Activated CD4-positive, alpha-beta T cell treated with anti-CD3 and anti-CD28 coated beads for 48 hours (primary cell): ENCODE results near the gene ZBBX.
A peak's percentile ranks its signal among the peaks of the same experiment; 100 is the strongest.
"Not testable (repeated sequence)": the region's sequence is repeated elsewhere in the genome, so short reads cannot be mapped to it uniquely, and the experiment has no call there.

Source experiments
- DNase-seq: peaks from one replicate; pipeline ENCODE4 v3.0.0-alpha.2; 2020

ZBBX gene, protein sequence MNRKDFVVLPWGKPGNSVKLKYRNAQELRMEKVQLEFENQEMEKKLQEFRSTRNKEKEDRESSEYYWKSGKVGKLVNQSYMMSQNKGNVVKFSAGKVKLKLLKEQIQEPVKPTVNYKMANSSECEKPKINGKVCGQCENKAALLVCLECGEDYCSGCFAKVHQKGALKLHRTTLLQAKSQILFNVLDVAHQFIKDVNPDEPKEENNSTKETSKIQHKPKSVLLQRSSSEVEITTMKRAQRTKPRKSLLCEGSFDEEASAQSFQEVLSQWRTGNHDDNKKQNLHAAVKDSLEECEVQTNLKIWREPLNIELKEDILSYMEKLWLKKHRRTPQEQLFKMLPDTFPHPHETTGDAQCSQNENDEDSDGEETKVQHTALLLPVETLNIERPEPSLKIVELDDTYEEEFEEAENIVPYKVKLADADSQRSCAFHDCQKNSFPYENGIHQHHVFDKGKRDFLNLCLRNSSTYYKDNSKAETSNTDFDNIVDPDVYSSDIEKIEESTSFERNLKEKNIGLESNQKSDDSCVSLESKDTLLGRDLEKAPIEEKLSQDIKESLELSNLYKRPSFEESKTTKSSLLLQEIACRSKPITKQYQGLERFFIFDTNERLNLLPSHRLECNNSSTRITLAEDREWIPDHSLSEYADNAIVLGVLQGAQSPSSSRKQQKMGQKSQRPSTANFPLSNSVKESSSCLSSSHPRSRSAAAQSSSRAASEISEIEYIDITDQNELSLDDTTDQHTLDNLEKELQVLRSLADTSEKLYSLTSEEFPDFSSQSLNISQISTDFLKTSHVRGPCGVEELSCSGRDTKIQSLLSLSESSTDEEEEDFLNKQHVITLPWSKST

DNA sequence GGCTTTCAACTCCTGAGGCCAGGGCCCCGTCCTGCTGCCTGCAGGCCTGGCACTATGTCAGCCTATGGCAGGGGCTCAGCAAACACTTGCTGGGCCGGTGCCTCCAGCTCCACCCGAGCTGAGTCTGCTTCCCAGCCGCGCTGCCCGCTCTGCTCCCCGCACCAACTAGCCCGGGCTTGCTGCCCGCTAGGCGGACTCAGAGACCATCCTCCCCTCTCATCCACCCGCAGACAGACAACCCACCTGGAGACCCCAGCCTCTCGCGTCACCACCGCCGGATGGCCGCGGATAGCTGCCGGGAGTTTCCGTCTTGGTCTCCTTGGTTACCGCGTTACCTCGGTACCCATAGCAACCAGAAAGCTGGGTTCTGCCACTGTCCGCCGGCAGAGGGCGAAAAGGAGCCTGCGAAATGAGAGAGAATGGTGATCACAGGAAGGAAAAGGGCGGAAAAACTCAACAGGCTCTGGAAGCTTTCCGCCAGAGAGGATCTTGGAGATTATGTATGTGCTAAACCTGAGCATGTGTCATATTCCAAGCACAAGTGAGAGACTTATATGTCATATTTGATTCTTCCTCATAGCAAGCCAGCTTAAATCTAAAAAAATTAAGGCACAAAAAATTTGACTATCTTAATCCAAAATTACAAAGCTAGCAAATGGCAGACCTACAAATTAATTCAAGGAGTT is at the start of gene ZBBX:
Gene ZBBX (minus strand): TSS at position 294 of the 686 bp plus-strand sequence. CDS start 7,396 bp downstream, outside the sequence.
- peak; percentile 88 for DNase-seq

DNA sequence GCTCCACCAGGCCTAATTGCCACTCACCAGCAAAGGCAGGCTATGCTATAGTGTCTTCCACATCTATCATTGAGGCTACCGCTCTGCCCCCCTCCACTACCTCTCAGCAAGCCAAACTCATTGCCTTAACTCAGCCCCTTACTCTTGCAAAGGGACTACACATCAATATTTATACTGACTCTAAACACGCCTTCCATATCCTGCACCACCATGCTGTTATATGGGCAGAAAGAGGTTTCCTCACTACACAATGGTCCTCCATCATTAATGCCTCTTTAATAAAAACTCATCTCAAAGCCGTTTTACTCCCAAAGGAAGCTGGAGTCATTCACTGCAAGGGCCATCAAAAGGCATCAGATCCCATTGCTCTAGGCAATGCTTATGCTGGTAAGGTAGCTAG is 46.9 kb upstream of the ZBBX start:
- DNase-seq = not testable (repeated sequence)

DNA sequence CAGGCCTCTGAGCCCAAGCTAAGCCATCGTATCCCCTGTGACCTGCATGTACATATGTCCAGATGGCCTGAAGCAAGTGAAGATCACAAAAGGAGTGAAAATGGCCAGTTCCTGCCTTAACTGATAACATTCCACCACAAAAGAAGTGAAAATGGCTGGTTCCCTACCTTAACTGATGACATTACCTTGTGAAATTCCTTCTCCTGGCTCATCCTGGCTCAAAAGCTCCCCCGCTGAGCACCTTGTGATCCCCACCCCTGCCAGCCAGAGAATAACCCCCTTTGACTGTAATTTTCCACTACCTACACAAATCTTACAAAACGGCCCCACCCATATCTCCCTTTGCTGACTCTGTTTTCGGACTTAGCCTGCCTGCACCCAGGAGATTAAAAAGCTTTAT is 42.3 kb upstream of the ZBBX start:
- DNase-seq = not testable (repeated sequence)

DNA sequence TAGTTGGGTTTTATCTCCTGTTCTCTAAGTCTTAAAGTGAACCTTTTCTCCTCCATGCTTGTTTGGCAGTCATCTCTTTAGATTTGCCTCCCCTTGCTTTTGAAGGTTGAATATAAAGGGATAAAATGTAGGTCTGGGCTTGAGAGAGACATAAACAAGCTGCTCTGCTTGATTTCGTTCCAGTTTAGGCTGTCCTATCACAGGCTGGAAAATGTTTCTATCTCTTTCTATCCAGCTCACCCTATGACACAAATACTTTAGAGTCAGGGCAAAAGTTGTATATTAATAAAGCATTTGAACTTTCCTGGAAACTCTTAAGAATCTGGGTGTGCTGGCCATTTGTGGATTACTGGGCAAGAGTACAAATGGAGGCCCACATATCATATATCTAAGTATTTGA is 29.5 kb upstream of the ZBBX start:
- DNase-seq = no peak

DNA sequence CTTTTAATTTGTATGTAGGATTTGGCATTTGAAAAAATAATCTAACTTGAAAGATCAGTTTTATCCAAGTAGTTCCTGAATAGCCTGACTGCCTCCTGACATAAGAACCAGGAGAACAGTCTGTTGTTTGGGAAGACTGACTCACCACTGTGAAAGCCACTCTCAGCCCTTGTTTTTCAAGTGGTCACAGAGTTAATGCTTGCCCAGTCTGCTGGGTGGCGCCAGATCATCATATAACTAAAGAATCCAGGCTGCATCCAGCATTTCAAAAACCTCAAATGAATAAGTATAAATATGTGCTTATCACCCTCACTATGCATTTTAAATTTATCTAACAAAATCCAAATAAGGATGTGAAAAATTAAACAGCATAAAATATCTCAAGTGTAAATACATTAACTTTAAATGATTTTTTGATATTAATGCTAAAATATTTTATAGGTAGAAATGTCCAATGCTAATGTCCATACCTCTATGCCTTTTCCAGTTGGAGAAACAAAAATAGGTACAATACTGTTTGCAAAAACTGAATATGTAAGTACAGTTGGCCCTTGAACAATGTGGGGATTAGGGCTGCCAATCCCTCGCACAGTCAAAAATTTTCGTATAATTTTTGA is 26.9 kb upstream of the ZBBX start:
- peak; percentile 6 for DNase-seq

DNA sequence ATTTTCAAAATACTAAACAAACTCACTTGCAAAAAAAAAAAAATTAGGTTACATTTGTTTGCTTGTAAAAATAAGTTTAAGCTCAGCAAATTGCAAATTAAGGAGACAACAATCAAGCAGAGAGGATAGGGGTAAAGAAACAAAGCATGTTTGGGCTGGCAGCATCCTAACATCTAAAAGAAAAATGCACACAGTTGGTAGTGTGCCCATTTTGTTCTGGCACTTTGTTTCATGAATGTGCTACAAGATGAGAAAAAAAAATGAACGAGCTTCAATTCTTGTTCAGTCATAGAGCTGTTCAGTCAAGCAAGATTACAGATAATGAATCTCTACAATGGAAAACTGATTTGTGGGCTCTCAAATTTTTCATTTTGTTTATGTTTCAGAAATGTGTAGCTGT is 17.7 kb upstream of the ZBBX start:
- no peak for DNase-seq

DNA sequence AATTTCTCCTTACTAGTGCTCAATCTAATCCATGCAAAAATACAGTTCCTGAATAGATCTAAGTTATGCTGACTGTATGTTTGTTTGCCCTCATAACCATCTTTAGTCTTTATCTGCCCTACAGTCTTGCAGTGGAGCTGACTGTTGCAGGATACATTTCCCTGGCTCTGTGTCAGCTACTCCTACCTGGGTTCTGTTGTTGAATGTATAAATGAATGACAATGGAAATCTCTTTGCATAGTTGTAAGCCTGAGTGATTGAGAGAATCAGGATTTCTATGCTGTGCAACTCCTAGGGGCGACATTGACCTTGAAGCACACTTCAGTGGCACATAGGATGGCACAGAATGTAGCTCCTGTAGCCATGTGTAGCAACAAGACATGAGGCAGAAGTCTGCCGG is 16.0 kb upstream of the ZBBX start:
- no peak for DNase-seq

DNA sequence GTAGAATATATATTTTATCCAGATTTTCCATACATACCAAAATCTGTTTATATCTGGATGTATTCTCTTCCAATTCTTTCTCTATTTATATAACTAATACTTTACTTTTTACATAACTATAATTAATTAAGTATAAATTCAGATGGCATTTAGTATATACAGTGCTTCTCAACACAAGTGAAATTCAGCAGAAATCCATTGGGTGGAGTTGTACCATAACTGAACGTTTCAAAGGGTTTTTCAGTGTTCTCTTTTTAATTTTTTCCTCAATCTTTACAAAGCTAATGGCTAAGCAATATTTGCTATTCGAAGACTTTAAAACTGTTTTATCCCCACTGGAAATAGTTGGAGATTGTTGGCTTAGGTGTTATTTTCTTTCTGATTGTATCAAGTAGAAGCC is 13.9 kb upstream of the ZBBX start:
- DNase-seq = no peak

DNA sequence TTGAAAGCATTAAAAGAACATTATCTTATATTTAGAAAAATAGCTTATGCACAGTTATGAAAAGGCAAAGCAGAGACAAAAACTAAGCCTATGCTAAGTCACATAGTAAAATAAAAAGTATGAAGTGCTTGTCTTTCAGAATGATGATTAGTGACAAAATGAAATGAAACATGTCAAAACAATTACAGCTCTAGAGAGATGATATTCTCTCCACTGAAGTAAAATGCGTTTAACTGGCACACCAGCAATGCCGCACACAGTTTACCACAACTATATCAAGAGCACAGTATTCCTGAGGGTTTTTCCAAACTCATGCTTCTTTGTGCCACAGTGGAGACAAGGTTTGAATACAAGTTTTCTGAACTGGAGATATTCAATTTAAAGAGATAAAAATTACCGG is 2.1 kb upstream of the ZBBX start:
- no peak for DNase-seq

DNA sequence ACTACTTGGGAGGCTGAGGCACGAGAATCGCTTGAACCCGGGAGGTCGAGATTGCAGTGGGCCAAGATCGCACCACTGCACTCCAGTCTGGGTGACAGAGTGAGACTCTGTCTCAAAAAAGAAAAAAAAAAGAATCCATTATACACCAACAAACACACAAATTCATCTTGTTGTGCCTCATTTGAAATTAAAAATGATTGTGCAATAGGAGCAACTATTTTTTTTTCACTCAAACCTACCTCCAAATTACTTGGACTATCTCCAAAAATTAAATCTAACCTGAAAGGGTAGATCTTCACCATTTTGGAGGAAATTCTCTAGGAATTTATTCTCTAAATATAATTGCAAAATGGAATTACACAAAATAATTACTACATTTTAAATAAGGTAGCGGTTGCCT is 4.6 kb downstream of the ZBBX start:
- DNase-seq = no peak

DNA sequence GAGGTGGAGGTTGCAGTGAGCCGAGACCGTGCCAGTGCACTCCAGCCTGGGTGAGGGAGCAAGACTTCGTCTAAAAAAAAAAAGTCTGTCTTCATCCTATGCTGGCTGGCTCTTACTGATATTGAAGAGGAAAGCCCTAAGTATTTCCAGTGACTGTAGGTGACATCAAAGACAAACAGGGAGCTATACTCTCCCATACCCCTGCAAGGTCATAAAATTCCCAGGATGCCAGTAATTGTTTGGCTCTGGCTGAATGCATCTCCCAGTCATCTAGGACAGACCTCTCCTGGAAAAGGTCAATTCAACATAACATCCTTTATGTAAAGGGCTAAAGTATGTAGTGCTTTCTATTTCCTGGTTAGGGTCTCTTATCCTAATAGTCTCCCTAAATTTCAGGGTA is 8.0 kb downstream of the ZBBX start:
- DNase-seq = no peak

DNA sequence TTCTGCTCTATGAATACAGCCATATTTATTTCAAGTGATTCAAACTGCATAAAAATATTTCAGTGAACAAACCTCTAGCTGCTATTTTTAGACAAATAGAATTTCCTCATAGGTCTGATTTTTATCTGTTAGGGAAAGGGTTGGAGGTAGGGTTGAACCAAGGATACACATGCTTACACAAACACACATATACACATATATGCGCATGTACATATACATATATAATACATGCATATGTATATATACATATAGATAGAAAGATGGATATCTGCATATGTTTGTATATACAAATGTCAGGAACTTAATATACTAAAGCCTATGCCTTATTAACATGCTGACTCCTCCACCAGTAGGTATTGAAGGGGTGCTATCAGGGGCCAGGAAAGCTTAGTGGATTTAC is 18.1 kb downstream of the ZBBX start:
- no peak for DNase-seq

DNA sequence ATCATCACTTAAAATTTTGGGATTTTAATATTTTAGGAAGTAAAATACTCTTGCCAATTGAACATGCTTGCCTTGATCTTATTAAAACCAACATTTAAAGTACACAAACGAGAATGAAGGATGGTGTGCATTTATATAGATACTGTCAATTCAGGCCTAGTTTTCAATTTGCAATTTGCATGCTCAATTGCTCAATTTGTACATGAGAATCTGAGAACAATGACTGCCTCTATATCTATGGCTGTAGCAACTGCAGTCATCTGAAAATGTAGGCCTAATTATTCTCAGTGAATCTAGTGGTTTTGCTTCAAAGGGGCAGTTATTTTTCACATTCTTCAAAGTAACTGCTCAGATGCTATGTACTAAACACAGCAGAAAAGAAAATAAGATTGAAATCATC is 18.8 kb downstream of the ZBBX start:
- no peak for DNase-seq

DNA sequence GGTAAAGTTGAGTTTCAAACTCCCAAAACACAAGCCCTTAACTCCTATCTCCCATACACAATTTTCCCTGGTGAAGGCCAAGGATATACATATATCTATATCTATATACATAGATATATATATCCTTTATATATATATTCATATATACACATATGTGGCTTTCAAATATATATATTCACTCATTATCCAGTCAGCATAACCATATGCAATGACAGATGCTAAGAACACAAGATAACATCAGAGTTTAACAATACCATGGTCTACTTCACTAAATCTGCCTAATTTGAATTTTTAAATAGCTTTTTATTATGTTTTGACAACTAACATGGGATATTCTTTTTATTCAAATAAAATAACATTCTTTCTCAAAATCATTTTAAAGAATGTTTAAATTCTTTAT is 24.7 kb downstream of the ZBBX start:
- no peak for DNase-seq

DNA sequence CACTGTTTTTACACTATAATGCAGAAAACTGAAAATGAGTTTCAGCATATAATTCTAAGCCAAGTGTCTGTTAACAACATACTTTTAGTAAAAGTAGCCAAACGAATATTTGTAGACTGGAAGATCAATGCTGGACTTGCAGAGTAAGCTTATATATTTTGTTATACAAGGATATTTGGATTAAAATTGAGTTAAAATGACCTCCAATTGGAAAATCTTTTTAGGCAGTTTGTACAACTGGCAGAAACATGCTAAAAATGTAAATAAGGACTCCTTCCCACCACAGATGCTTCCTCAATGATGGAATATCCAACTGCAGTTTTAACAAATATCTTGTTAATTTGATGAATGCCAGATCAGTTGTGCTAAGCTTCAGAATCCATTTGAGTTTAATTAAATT is 25.3 kb downstream of the ZBBX start:
- DNase-seq = no peak

DNA sequence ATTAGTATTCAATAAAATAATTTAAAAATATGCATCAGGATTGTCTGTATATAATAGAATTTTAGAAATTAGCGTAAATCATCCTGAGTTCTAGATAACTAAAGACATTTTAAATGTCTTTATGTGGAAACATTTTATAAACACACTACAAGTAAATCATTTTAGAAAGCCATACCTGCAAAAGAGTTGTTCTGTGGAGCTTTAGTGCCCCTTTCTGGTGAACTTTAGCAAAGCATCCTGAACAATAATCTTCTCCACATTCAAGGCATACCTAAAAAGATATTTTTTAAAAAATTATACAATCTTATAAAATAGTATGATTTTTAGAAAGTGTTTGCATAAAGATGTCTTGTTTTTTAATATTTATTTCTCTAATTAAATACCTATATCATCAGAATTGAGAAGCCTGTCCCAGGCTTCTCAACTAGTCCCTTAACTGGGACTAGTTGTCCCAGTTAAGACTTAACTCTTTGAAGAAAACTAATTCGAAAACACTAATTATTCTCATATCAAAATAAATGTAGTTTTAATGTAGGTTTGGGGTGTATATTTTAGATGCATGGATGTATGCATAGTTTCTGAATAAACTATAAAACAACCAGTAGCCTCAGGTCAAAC is 29.7 kb downstream of the ZBBX start:
- DNase-seq = no peak

DNA sequence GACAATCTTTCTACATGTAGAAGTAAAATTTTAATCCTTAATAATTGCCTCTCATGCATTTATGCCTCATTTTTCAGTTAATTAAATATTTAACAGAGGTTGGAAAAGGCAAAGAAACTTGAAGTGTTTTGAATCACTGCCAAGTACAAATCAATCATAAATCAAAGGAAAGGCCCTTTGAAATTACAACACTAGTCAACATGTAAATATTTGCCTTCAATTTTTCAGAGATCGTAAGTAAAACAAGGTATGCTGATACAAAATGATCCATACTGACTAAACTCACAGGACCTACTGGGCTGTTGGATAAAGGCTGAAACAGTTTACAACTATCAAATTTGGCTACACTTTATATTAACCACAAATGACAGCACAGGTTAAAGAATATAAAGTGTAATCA is 33.9 kb downstream of the ZBBX start:
- DNase-seq = no peak

DNA sequence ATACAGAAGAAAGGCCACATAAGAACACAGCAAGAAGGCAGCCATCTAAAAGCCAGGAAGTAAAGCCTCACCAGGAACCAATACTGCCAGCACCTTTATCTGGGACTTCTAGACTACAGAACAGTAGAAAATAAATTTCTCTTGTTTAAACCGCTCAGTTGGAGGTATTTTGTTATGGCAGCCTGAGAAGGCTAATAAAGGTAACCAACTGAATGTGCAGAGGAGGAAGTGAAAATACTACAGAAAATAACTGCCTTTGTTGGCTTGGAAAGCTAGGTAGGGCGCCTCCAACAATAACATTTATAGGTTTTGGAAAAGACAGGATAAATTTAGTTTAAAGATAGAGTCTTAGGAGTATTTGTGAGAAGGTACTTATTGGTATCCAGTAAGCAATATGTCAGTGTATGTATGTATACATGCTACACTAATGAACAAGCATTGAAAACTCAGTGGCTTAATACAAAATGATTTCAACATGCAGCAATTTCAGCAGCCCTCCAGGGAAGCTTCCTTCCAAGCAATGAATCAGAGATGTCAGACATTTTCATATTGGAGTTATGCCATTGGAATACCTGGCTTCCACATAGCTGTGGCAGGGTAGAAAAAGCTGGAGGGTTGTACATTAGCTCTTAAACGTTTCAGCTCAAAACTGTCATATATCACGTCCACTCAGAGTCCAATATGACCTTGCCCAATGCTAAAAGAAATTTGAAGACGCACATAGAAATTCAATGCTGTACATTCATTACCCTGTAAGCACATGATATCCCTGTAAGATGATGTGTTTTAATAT is 48.9 kb downstream of the ZBBX start:
- DNase-seq = no peak

DNA sequence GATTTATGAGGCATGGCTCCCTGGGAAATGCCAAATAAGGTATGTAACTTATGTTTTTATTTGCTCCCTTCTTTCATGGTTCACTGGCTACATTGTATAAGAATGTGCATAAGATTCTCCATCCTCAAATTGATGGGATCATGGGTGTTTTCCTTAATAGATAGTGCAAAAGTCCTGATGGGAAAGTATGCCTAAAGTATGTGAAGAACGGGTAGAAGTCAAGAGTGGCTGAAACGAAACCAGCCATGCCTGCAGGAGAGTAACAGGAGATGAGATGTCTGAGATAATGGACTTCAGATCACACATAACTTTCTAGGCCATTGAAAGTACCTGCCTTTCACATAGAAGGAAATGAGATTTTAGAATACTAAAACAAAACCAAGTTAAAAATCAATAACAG is 56.5 kb downstream of the ZBBX start:
- DNase-seq = no peak

DNA sequence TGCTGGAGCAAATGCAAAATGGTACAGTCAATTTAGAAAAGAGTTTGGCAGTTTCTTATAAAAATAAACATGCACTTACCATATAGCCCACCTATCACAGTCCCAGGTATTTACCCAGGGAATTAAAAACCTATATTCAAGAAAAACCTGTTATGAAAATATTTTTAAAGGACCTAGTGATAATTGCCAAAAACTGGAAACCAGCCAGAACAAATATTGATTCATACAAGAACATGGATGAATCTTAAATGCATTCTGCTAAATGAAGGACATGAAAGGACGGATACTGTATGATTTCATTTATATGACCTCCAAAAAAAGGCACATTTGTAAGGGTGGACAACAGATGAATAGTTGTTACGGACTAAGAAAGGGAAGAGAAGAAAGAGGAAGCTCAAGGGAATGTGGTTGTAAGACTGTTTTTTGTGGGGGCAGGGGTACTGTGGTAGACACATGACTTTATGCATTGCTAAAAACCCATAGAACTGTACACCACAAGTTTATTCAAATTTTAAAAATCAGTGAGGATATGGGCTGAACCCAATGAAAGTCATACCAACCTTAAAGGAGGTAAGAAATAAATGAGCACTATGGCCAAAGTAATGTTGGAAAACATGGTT is 61.0 kb downstream of the ZBBX start:
- no peak for DNase-seq

DNA sequence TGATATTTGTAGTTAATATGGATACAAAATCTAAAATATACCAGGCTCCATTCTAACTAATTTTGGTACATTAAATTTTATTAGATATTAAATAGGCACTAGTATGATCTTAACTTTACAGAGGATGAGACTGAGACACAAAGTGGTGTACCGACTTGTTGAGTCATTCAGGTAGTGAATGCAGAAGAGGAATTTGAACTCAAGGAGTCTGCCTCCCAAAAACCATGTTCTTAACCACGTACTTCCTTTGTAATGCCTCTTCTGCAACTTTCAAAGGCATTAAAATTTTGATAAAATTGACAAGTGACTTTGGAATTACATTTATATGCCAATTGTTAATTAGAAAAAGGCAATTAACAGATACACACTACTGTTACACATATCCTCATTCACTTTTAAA is 61.8 kb downstream of the ZBBX start:
- DNase-seq = no peak
